ENCODE data around the gene RTP2. TPM values are rescaled to one million over a fixed set of nuclear protein-coding genes. Genes with fewer than 3 reads are reported as not detected.

RTP2 gene
- total RNA-seq, 4 donors from 2014 or later, result not detected

- TF ChIP-seq EP300 (IDR thresholded peaks at IDR 0.05), result no peak
- peak; percentile 2 for TF ChIP-seq POLR2AphosphoS5 (IDR thresholded peaks at IDR 0.05)
- ATAC-seq, result peak; percentile 7
- WGBS, 2 donors (ENCODE audit: low coverage in 1 of 2), result 80 to 100% methylated on average over 2 of the region's 8 CpGs
- no peak overlapping the region for H3K27ac ChIP-seq
- no peaks in the 10 kb centered on the region for H3K27me3 ChIP-seq
- peaks cover 0 to 8% (median 0%) of the 10 kb centered on the region in 3 donors for H3K4me1 ChIP-seq
- no peaks in the 10 kb centered on the region for H3K9me3 ChIP-seq
- H3K4me3 ChIP-seq, result no peak overlapping the region
- peaks cover 10 to 100% of the 10 kb centered on the region in 2 donors for H3K36me3 ChIP-seq
Measured at GRCh38 chr3:187728248-187728647, 25.9 kb upstream of the RTP2 start.

DNA sequence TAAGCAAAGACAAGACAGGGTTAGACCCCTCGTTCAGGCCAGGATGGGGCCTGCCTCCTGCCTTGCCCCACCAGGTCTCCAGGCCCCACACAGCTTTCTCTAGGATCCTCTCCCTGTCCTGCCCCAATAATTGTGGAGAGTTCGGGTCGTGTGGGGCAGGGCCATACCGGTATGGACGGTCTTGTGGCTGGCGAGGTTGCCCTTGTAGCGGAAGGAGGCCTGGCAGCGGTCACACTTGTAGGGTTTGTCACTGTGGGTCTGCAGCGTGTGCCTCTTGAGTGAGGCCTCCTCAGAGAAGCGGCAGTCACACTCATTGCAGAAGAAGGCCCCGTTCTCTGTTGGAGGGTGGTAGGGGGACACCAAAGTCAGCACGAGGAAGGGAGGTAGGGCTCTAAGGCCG is 24.2 kb upstream of the RTP2 start:
- ATAC-seq, result no peak
- no peak overlapping the region for H3K27ac ChIP-seq
- H3K4me1 ChIP-seq, result peaks cover 0 to 3% (median 0%) of the 10 kb centered on the region in 3 donors
- no peaks in the 10 kb centered on the region for H3K27me3 ChIP-seq
- H3K4me3 ChIP-seq, result no peak overlapping the region
- H3K36me3 ChIP-seq, result peaks cover 7 to 100% of the 10 kb centered on the region in 2 donors
- no peak for TF ChIP-seq POLR2A (IDR thresholded peaks at IDR 0.05)
- no peak for TF ChIP-seq EP300 (IDR thresholded peaks at IDR 0.05)
- TF ChIP-seq, protein P1, sequence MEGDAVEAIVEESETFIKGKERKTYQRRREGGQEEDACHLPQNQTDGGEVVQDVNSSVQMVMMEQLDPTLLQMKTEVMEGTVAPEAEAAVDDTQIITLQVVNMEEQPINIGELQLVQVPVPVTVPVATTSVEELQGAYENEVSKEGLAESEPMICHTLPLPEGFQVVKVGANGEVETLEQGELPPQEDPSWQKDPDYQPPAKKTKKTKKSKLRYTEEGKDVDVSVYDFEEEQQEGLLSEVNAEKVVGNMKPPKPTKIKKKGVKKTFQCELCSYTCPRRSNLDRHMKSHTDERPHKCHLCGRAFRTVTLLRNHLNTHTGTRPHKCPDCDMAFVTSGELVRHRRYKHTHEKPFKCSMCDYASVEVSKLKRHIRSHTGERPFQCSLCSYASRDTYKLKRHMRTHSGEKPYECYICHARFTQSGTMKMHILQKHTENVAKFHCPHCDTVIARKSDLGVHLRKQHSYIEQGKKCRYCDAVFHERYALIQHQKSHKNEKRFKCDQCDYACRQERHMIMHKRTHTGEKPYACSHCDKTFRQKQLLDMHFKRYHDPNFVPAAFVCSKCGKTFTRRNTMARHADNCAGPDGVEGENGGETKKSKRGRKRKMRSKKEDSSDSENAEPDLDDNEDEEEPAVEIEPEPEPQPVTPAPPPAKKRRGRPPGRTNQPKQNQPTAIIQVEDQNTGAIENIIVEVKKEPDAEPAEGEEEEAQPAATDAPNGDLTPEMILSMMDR (IDR thresholded peaks at IDR 0.05), result no peak
- TF ChIP-seq POLR2AphosphoS5 (IDR thresholded peaks at IDR 0.05), result no peak
- no peaks in the 10 kb centered on the region for H3K9me3 ChIP-seq
- WGBS, 2 donors (ENCODE audit: low coverage in 1 of 2), result 75% methylated on average over 1 of the region's 13 CpGs; no CpG with 5 or more reads in 1 of the 2 donors

GRCh38 chr3:187725653-187726370 is 23.5 kb upstream of the RTP2 start:
- TF ChIP-seq, protein P1 (IDR thresholded peaks at IDR 0.05), result no peak
- TF ChIP-seq POLR2A (IDR thresholded peaks at IDR 0.05), result no peak
- no peak for TF ChIP-seq EP300 (IDR thresholded peaks at IDR 0.05)
- TF ChIP-seq POLR2AphosphoS5 (IDR thresholded peaks at IDR 0.05), result no peak
- H3K36me3 ChIP-seq, result peaks cover 4 to 100% of the 10 kb centered on the region in 2 donors
- no peaks in the 10 kb centered on the region for H3K27me3 ChIP-seq
- WGBS, 2 donors (ENCODE audit: low coverage in 1 of 2), result 68 to 81% methylated on average over 3 to 5 of the region's 7 CpGs
- H3K4me3 ChIP-seq, result no peak overlapping the region
- ATAC-seq, result no peak
- no peak overlapping the region for H3K27ac ChIP-seq
- peaks cover 0 to 7% (median 0%) of the 10 kb centered on the region in 3 donors for H3K4me1 ChIP-seq
- H3K9me3 ChIP-seq, result no peaks in the 10 kb centered on the region

DNA sequence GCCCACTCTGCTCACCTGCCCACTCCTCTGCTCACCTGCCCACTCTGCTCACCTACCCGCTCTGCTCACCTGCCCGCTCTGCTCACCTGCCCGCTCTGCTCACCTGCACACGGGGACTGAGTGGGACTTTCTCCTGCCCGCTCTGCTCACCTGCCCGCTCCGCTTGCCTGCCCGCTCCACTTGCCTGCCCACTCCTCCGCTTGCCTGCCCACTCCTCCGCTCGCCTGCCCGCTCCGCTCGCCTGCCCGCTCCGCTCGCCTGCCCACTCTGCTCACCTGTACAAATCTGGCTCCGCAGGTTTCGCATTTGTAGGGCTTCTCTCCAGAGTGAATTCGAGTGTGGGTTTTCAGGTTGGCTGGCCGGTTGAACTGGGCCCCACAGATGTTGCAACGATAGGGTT is 22.9 kb upstream of the RTP2 start:
- Histone ChIP-seq H3K9me3 (no peaks in the 10 kb centered on the region), H3K4me3 (no peak overlapping the region), H3K36me3 (peaks cover 4 to 98% of the 10 kb centered on the region in 2 donors), H3K27me3 (no peaks in the 10 kb centered on the region), H3K27ac (no peak overlapping the region), H3K4me1 (peaks cover 0 to 13% (median under 1%) of the 10 kb centered on the region in 3 donors)
- no peak for ATAC-seq
- TF ChIP-seq, protein P1 (IDR thresholded peaks at IDR 0.05), result no peak
- TF ChIP-seq POLR2A (IDR thresholded peaks at IDR 0.05) (no peak), POLR2AphosphoS5 (IDR thresholded peaks at IDR 0.05) (no peak), EP300 (IDR thresholded peaks at IDR 0.05) (no peak)
- 94 to 96% methylated on average over 14 to 22 of the region's 22 CpGs for WGBS, 2 donors (ENCODE audit: low coverage in 1 of 2)

- no peak for TF ChIP-seq EP300 (IDR thresholded peaks at IDR 0.05)
- H3K27ac ChIP-seq, result no peak overlapping the region
- H3K27me3 ChIP-seq, result no peaks in the 10 kb centered on the region
- no peak for ATAC-seq
- H3K4me1 ChIP-seq, result peaks cover 0 to 16% (median 4%) of the 10 kb centered on the region in 3 donors
- no peaks in the 10 kb centered on the region for H3K9me3 ChIP-seq
- H3K36me3 ChIP-seq, result peaks cover 0 to 68% of the 10 kb centered on the region in 2 donors
- WGBS, 2 donors (ENCODE audit: low coverage in 1 of 2), result 80% methylated on average over 2 of the region's 10 CpGs; no CpG with 5 or more reads in 1 of the 2 donors
- no peak overlapping the region for H3K4me3 ChIP-seq
Measured at GRCh38 chr3:187722206-187722612, 19.9 kb upstream of the RTP2 start.

DNA sequence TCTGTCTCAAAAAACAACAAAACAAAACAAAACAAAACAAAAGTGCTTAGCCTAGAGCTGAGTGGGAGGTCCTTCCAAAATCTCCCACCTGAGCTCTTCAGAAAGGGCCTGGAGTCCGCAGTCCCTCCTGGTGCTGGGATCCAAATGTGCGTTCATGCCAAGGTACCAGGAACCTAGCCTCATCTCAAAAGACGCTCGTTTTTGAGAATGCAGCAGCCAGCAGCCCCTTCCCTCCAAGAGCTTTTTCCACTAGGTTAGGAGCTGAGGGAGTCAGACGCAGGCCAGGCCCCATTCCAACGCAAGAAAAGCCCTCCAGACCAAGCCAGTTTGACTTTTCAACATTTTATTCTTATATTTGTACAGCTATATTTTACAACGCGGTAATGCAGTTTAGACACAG is 18.7 kb upstream of the RTP2 start:
- TF ChIP-seq EP300 (IDR thresholded peaks at IDR 0.05) (no peak), POLR2A (IDR thresholded peaks at IDR 0.05) (no peak), POLR2AphosphoS5 (IDR thresholded peaks at IDR 0.05) (no peak)
- TF ChIP-seq, protein P1 (IDR thresholded peaks at IDR 0.05), result no peak
- Histone ChIP-seq H3K9me3 (no peaks in the 10 kb centered on the region), H3K4me3 (no peak overlapping the region), H3K4me1 (peaks cover 0 to 15% (median 4%) of the 10 kb centered on the region in 3 donors), H3K27ac (no peak overlapping the region), H3K36me3 (peaks cover 0 to 56% of the 10 kb centered on the region in 2 donors), H3K27me3 (no peaks in the 10 kb centered on the region)
- ATAC-seq, result no peak
- 70 to 79% methylated on average over 7 to 8 of the region's 8 CpGs for WGBS, 2 donors (ENCODE audit: low coverage in 1 of 2)

All from gastroesophageal sphincter (tissue), 4 donors.